GM23248 (cell line): ENCODE measurements around the gene MYO1H. TPM values are rescaled to one million over a fixed set of nuclear protein-coding genes. Genes with fewer than 3 reads are reported as not detected.
A peak's percentile ranks its signal among the peaks of the same experiment; 100 is the strongest.

Experiments used
- DNase-seq: peaks from one replicate; pipeline ENCODE4 v3.0.0-alpha.2; 2015
- H2AFZ ChIP-seq: fragments of 200-600 bp; sonication (generic); 2 replicates; pipeline ENCODE4 v1.6.1; 2016; ENCODE audit warnings: antibody characterized with exemption
- H3F3A ChIP-seq: fragments of 200-600 bp; sonication (generic); 2 replicates; pipeline ENCODE4 v1.6.1; 2016; ENCODE audit warnings: mild to moderate bottlenecking, antibody characterized with exemption, mixed run types; ENCODE audit not compliant: insufficient read depth
- H3K27ac ChIP-seq: fragments of 200-600 bp; sonication (generic); 2 replicates; pipeline ENCODE4 v1.5.1; 2016; ENCODE audit warnings: mild to moderate bottlenecking
- H3K27me3 ChIP-seq: fragments of 200-600 bp; sonication (generic); replicated peaks from 2 replicates; pipeline ENCODE4 v1.6.1; 2016; ENCODE audit warnings: mild to moderate bottlenecking; ENCODE audit not compliant: insufficient read depth
- H3K36me3 ChIP-seq: fragments of 200-600 bp; sonication (generic); 2 replicates; pipeline ENCODE4 v1.6.1; 2016; ENCODE audit warnings: low read depth, mild to moderate bottlenecking
- H3K4me1 ChIP-seq: fragments of 200-600 bp; sonication (generic); 2 replicates; pipeline ENCODE4 v1.6.1; 2016; ENCODE audit warnings: mild to moderate bottlenecking; ENCODE audit not compliant: insufficient read depth
- H3K4me2 ChIP-seq: fragments of 200-600 bp; sonication (generic); one replicate; pipeline ENCODE4 v1.6.1; 2016; ENCODE audit warnings: mild to moderate bottlenecking; ENCODE audit not compliant: unreplicated experiment
- H3K4me3 ChIP-seq: fragments of 200-600 bp; sonication (generic); 2 replicates; pipeline ENCODE4 v1.5.1; 2016; ENCODE audit warnings: mild to moderate bottlenecking
- H3K79me2 ChIP-seq: fragments of 200-600 bp; sonication (generic); 2 replicates; pipeline ENCODE4 v1.6.1; 2016; ENCODE audit warnings: mild to moderate bottlenecking; ENCODE audit not compliant: insufficient read depth
- H3K9ac ChIP-seq: fragments of 200-600 bp; sonication (generic); 2 replicates; pipeline ENCODE4 v1.6.1; 2016; ENCODE audit warnings: mild to moderate bottlenecking
- H3K9me2 ChIP-seq: fragments of 200-600 bp; sonication (generic); 2 replicates; pipeline ENCODE4 v1.6.1; 2016; ENCODE audit warnings: mixed run types, mild to moderate bottlenecking, moderate library complexity; ENCODE audit not compliant: insufficient read depth
- H3K9me3 ChIP-seq: fragments of 200-600 bp; sonication (generic); one replicate; pipeline ENCODE4 v1.6.1; 2017; ENCODE audit warnings: low read depth
- H4K20me1 ChIP-seq: fragments of 200-600 bp; sonication (generic); 2 replicates; pipeline ENCODE4 v1.6.0; 2016; ENCODE audit not compliant: insufficient read depth
- EZH2 ChIP-seq: fragments of 200-600 bp; sonication (generic); IDR thresholded peaks from 2 replicates; pipeline ENCODE4 v1.6.1; 2018; ENCODE audit warnings: antibody characterized with exemption, mild to moderate bottlenecking; ENCODE audit not compliant: insufficient read depth, poor library complexity, severe bottlenecking
- EZH2phosphoT487 ChIP-seq: fragments of 200-600 bp; sonication (generic); IDR thresholded peaks from 2 replicates; pipeline ENCODE4 v1.6.1; 2018; ENCODE audit warnings: antibody characterized with exemption, moderate library complexity, mild to moderate bottlenecking, low read depth; ENCODE audit not compliant: insufficient read depth
- WGBS, 2 experiments: methylation state at CpG; one replicate each; pipeline ENCODE4 v1.1.6; 2015 to 2017; ENCODE audit warnings: low lambda C conversion rate in 2 of 2, low coverage in 1 of 2; ENCODE audit errors: missing lambda C conversion rate in 2 of 2; 5-methylcytosine and 5-hydroxymethylcytosine counted together
- in situ Hi-C: fragments of 300-500 bp; cut with MboI; formaldehyde crosslinking; loops from 2 replicates; pipeline ENCODE4 v1.15.0; 2020
- polyA plus RNA-seq: library from polyadenylated mRNA; unstranded; fragments of >200 nt; fragmentation: Nextera tagmentation; extraction: Ambion mirVana; gene quantifications from 2 replicates; pipeline ENCODE4 v1.2.1, GENCODE V29; 2016
- total RNA-seq: library from RNA; depleted of rRNA; stranded (reverse); fragments of >200 nt; shearing (Covaris generic); gene quantifications from 2 replicates; pipeline ENCODE4 v1.2.3, GENCODE V29; 2014

Gene MYO1H
- total and polyA plus RNA-seq, 2 experiments from 2014 or later, result not detected

- Histone ChIP-seq H3K36me3 (no peaks in the 10 kb centered on the region), H3K27me3 (no peaks in the 10 kb centered on the region), H2AFZ (peak overlapping the region; percentile 92), H3K9ac (peak overlapping the region; percentile 97), H3K79me2 (peaks cover 98% of the 10 kb centered on the region), H3K4me3 (peak overlapping the region; percentile 95), H3F3A (0 out of 2 replicates have a peak, but pooled peaks cover under 1% of the 10 kb centered on the region), H4K20me1 (no peaks in the 10 kb centered on the region), H3K9me2 (no peaks in the 10 kb centered on the region), H3K4me1 (peaks cover 25% of the 10 kb centered on the region), H3K27ac (peak overlapping the region; percentile 93), H3K4me2 (peak overlapping the region; percentile 89), H3K9me3 (no peaks in the 10 kb centered on the region)
- in situ Hi-C loops, result loop anchor here (5.0 kb wide), 1 partner anchor 46 kb away; no protein-coding TSS in a partner anchor
- TF ChIP-seq EZH2phosphoT487 (no peak), EZH2 (no peak)
- DNase-seq, result no peak
- WGBS, 2 experiments, result 2 to 3% methylated on average over 9 of the region's 9 CpGs
Observed at GRCh38 chr12:109477963-109478315, 130.2 kb downstream of the MYO1H start.

- H3K79me2 ChIP-seq, result peaks cover 81% of the 10 kb centered on the region
Observed at GRCh38 chr12:109479761-109480160, 132.1 kb downstream of the MYO1H start.

GRCh38 chr12:109480356-109480755 lies 132.7 kb downstream of the MYO1H start:
- no peak overlapping the region for H3K4me2 ChIP-seq
- H3K9ac ChIP-seq, result no peak overlapping the region
- TF ChIP-seq EZH2 (no peak), EZH2phosphoT487 (no peak)
- H3K9me2 ChIP-seq, result no peaks in the 10 kb centered on the region
- H3F3A ChIP-seq, result no peaks in the 10 kb centered on the region
- DNase-seq, result no peak
- peaks cover 15% of the 10 kb centered on the region for H3K36me3 ChIP-seq
- H3K27ac ChIP-seq, result no peak overlapping the region
- in situ Hi-C loops, result no loop called here
- no peak overlapping the region for H2AFZ ChIP-seq
- no peaks in the 10 kb centered on the region for H3K9me3 ChIP-seq
- no peak overlapping the region for H3K4me3 ChIP-seq
- peaks cover 13% of the 10 kb centered on the region for H3K4me1 ChIP-seq
- H3K27me3 ChIP-seq, result no peaks in the 10 kb centered on the region
- H4K20me1 ChIP-seq, result no peaks in the 10 kb centered on the region
- 87 to 90% methylated on average over 4 of the region's 4 CpGs for WGBS, 2 experiments
- H3K79me2 ChIP-seq, result peaks cover 75% of the 10 kb centered on the region

More at GRCh38 chr12:109479761-109480160, 132.1 kb downstream of the MYO1H start:
- Histone ChIP-seq H3K27me3 (no peaks in the 10 kb centered on the region), H3K9me3 (no peaks in the 10 kb centered on the region), H2AFZ (no peak overlapping the region), H4K20me1 (no peaks in the 10 kb centered on the region), H3K36me3 (peaks cover 9% of the 10 kb centered on the region), H3K4me1 (peaks cover 19% of the 10 kb centered on the region), H3F3A (no peaks in the 10 kb centered on the region), H3K4me2 (no peak overlapping the region), H3K9me2 (no peaks in the 10 kb centered on the region), H3K9ac (no peak overlapping the region), H3K27ac (no peak overlapping the region), H3K4me3 (no peak overlapping the region)
- WGBS, 2 experiments, result 9 to 22% methylated on average over 1 of the region's 1 CpG
- no peak for DNase-seq
- in situ Hi-C loops, result loop anchor here (5.0 kb wide), 1 partner anchor 47 kb away; no protein-coding TSS in a partner anchor
- TF ChIP-seq EZH2phosphoT487 (no peak), EZH2 (no peak)

GRCh38 chr12:109481863-109482262 lies 134.2 kb downstream of the MYO1H start:
- no peaks in the 10 kb centered on the region for H3K9me3 ChIP-seq
- no peak overlapping the region for H3K9ac ChIP-seq
- peaks cover 13% of the 10 kb centered on the region for H3K4me1 ChIP-seq
- no peaks in the 10 kb centered on the region for H4K20me1 ChIP-seq
- H3K9me2 ChIP-seq, result no peaks in the 10 kb centered on the region
- peaks cover 30% of the 10 kb centered on the region for H3K36me3 ChIP-seq
- TF ChIP-seq EZH2phosphoT487, result no peak
- no peak for TF ChIP-seq EZH2
- H3K79me2 ChIP-seq, result peaks cover 60% of the 10 kb centered on the region
- 100% methylated on average over 1 of the region's 1 CpG for WGBS, 2 experiments
- DNase-seq, result no peak
- H3F3A ChIP-seq, result no peaks in the 10 kb centered on the region
- H2AFZ ChIP-seq, result no peak overlapping the region
- H3K27ac ChIP-seq, result no peak overlapping the region
- H3K27me3 ChIP-seq, result no peaks in the 10 kb centered on the region
- H3K4me3 ChIP-seq, result no peak overlapping the region
- in situ Hi-C loops, result no loop called here
- H3K4me2 ChIP-seq, result no peak overlapping the region

- H2AFZ ChIP-seq, result no peak overlapping the region
- H3K9ac ChIP-seq, result no peak overlapping the region
- H4K20me1 ChIP-seq, result no peaks in the 10 kb centered on the region
- H3K4me1 ChIP-seq, result peaks cover 13% of the 10 kb centered on the region
- H3K27me3 ChIP-seq, result no peaks in the 10 kb centered on the region
- H3K4me3 ChIP-seq, result no peak overlapping the region
- TF ChIP-seq EZH2phosphoT487 (no peak), EZH2 (no peak)
- H3K79me2 ChIP-seq, result peaks cover 55% of the 10 kb centered on the region
- in situ Hi-C loops, result no loop called here
- H3F3A ChIP-seq, result no peaks in the 10 kb centered on the region; the same call in 1 of the 2 replicates
- H3K4me2 ChIP-seq, result no peak overlapping the region
- H3K36me3 ChIP-seq, result peaks cover 34% of the 10 kb centered on the region
- H3K27ac ChIP-seq, result no peak overlapping the region
- no peaks in the 10 kb centered on the region for H3K9me3 ChIP-seq
- WGBS, 2 experiments, result 68 to 72% methylated on average over 2 of the region's 2 CpGs
- H3K9me2 ChIP-seq, result no peaks in the 10 kb centered on the region
- DNase-seq, result no peak
Observed at GRCh38 chr12:109482491-109482890, 134.8 kb downstream of the MYO1H start.
